ENCODE results near the gene SUGP1.

The SUGP1 gene

DNA sequence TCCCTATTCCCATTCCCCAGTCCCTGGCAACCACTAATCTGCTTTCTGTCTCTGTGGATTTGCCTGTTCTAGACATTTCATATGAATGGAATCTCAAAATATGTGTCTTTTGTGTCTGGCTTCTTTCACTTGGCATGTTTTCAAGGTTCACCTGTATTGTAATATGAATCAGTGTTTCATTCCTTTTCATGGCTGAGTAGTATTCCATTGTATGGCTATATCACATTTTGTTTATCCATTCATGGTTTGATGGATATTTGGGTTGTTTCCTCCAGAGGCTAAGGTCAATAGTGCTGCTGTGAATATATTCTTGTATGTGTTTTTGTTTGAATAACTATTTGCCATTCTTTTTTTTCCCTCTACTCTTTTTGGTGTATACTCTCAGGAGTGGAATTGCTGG lies 84.1 kb downstream of the SUGP1 start:
- no peak for DNase-seq (ENCODE audit: extremely low read depth in 1 of 2, low read depth in 1 of 2)

DNA sequence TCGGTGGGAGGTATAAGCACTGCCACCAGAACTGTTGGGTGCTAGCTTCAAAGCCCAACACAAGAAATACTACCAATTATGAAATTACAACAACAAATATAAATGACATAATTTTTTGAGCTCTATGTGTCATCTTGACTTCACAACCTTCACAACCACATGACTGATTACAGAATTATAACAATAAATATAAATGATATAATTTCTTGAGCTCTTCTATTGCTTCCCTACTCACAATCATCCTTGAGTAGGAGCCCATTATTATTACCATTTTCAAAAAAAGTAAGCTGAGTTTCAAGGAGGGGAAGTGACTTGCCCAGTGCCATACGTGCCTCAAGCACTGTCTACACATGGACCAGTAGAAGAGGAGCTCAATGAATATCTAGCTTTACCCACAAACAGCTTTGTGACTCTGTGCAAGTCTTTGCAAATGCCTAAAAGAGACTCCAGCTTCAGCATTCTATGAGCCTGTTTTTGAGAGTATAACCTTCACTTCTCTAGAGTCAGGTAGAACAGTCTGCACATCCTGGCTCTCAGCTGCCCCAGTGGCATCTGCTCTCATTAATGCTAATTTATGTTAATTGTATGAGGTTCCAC lies 86.0 kb downstream of the SUGP1 start:
- DNase-seq (ENCODE audit: extremely low read depth in 1 of 2, low read depth in 1 of 2) = no peak

DNA sequence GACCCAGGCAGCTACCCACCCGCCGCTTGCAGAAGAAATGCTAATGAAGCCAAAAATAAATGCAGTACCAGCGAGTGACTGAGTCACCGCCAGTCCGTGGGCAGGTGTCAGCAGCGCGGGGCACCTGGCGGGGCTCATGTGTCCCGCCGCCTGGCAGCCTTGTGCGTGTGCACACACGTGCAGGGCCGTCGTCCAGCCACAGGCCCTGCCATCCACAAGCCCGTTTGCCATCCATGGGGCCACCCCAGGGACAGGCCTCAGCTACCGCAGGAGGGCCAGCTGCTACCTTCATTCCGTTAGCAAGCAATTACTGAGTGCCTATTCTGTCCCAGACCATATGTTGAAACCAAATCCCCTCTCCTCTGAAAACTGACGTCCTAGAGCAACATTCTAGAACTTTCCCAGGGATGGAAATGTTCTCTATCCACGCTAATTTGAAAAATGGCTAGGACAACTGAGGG lies 88.0 kb downstream of the SUGP1 start:
- DNase-seq (ENCODE audit: extremely low read depth in 1 of 2, low read depth in 1 of 2) = no peak

DNA sequence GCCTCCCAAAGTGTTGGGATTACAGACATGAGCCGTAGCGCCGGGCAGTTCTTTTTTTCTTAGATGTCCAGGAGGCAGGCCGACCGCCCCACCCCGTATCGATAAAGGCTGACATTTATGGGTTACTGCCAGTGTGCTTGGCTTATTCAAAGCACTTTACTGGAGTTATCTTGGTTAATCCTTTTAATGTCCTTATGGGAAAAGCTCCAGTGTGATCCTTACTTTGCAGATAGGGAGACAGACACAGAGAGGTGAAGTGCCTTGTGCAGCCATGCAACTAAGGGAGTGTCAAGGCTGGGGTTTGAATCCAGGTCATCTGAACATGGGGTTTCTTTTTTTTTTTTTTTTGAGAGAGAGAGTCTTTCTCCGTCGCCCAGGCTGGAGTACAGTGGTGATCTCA lies 89.3 kb downstream of the SUGP1 start:
- no peak for DNase-seq (ENCODE audit: extremely low read depth in 1 of 2, low read depth in 1 of 2)

DNA sequence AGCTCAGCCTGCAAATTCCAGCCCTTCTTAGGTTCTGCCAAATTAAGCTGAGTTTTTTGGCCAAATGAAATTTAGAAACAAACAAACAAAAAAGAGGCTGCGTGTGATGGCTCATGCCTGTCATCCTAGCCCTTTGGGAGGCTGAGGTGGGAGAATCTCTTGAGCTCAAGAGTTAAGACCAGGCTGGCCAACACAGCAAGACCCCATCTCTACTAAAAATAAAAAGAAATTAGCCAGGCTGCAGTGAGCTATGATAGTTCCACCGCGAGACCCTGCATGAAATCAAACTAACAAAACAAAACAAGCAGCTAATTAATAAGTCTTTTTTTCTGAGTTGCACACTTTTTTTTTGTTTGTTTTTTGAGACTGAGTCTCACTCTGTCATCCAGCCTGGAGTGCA lies 90.6 kb downstream of the SUGP1 start:
- no peak for DNase-seq (ENCODE audit: extremely low read depth in 1 of 2, low read depth in 1 of 2)

DNA sequence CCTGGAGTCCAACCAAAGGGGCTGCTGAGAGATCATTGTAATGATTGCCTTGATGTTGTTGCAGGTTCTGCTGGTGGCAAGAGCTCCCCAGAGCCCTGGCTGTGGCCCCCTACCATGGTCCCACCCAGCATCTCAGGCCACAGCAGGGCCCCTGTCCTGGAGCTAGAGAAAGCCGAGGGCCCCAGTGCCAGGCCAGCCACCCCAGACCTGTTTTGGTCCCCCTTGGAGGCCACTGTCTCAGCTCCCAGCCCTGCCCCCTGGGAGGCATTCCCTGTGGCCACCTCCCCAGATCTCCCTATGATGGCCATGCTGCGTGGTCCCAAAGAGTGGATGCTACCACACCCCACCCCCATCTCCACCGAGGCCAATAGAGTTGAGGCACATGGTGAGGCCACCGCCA lies 93.1 kb downstream of the SUGP1 start:
- no peak for DNase-seq (ENCODE audit: extremely low read depth in 1 of 2, low read depth in 1 of 2)

DNA sequence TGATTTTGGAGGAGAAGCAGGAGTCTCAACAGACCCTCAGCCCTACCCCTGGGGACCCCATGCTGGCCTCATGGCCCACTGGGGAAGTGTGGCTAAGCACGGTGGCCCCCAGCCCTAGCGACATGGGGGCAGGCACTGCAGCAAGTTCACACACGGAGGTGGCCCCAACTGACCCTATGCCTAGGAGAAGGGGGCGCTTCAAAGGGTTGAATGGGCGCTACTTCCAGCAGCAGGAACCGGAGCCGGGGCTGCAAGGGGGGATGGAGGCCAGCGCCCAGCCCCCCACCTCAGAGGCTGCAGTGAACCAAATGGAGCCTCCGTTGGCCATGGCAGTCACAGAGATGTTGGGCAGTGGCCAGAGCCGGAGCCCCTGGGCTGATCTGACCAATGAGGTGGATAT lies 93.6 kb downstream of the SUGP1 start:
- no peak for DNase-seq (ENCODE audit: extremely low read depth in 1 of 2, low read depth in 1 of 2)

DNA sequence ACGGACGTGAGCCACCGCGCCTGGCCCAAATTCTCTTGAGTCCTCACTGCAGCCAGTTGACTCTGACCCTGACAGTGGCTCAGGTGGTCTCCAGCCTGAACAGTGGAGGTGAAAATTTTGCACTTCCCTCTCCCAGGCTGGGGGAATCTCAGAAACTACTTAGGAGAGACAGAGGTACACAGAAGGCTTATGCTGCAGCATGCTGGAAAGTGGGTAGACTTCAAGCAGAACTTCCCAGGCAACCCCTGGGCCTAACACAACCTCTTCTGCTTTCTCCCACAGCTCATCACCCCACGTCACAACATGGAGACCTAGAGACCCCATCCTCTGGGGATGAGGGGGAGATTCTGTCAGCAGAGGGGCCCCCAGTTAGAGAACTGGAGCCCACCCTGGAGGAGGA lies 94.1 kb downstream of the SUGP1 start:
- no peak for DNase-seq (ENCODE audit: extremely low read depth in 1 of 2, low read depth in 1 of 2)

All from stimulated activated CD8-positive, alpha-beta memory T cell treated with anti-CD3 and anti-CD28 coated beads, Interleukin-7, amount 100 ng/mL, for 48 hours (primary cell).